Neural cell (in vitro differentiated cells): ENCODE data around the gene AANAT. TPM values are rescaled to one million over a fixed set of nuclear protein-coding genes. Genes with fewer than 3 reads are reported as not detected.
A peak's percentile ranks its signal among the peaks of the same experiment; 100 is the strongest.

Source experiments
- H2AFZ ChIP-seq: fragments of 200-600, 300-800 bp; sonication (generic), shearing (Covaris generic); 2 replicates; pipeline ENCODE4 v1.6.0; 2014; ENCODE audit warnings: low read depth, mild to moderate bottlenecking, antibody characterized with exemption, low read length, moderate library complexity
- H3F3A ChIP-seq: fragments of 200-600 bp; shearing (Covaris generic); 2 replicates; pipeline ENCODE4 v1.6.1; 2016; ENCODE audit warnings: mild to moderate bottlenecking, moderate library complexity, mixed read lengths, antibody characterized with exemption, low read length; ENCODE audit not compliant: insufficient read depth, poor library complexity, severe bottlenecking
- H3K27ac ChIP-seq: fragments of 200-600, 300-800 bp; sonication (generic), shearing (Covaris generic); 2 replicates; pipeline ENCODE4 v1.5.1; 2014; ENCODE audit warnings: mild to moderate bottlenecking, low read length, moderate library complexity
- H3K27me3 ChIP-seq: fragments of 300-800, 200-600 bp; sonication (generic), shearing (Covaris generic); 2 replicates; pipeline ENCODE4 v1.6.0; 2014; ENCODE audit warnings: mild to moderate bottlenecking, low read depth, low read length, moderate library complexity; ENCODE audit not compliant: insufficient read depth
- H3K36me3 ChIP-seq: fragments of 300-800, 200-600 bp; sonication (generic), shearing (Covaris generic); 2 replicates; pipeline ENCODE4 v1.5.1; 2014; ENCODE audit warnings: mild to moderate bottlenecking, antibody characterized with exemption, low read length, moderate library complexity; ENCODE audit not compliant: insufficient read depth
- H3K4me2 ChIP-seq: fragments of 300-800, 200-600 bp; sonication (generic), shearing (Covaris generic); 2 replicates; pipeline ENCODE4 v1.6.0; 2014; ENCODE audit warnings: mild to moderate bottlenecking, low read length
- H3K4me3 ChIP-seq: fragments of 300-800, 200-600 bp; sonication (generic), shearing (Covaris generic); 2 replicates; pipeline ENCODE4 v1.5.1; 2014; ENCODE audit warnings: mild to moderate bottlenecking, low read length, moderate library complexity
- H3K79me2 ChIP-seq: fragments of 200-600 bp; shearing (Covaris generic); replicated peaks from 2 replicates; pipeline ENCODE4 v1.6.0; 2014; ENCODE audit warnings: mild to moderate bottlenecking, low read length, moderate library complexity; ENCODE audit not compliant: insufficient read depth
- H3K9ac ChIP-seq: fragments of 300-800, 200-600 bp; sonication (generic), shearing (Covaris generic); 2 replicates; pipeline ENCODE4 v1.6.1; 2016; ENCODE audit warnings: mild to moderate bottlenecking, low read length, mixed read lengths
- H3K9me2 ChIP-seq: fragments of 200-600 bp; shearing (Covaris generic); 2 replicates; pipeline ENCODE4 v1.6.1; 2016; ENCODE audit warnings: mild to moderate bottlenecking, low read length, mixed read lengths; ENCODE audit not compliant: insufficient read depth
- H3K9me3 ChIP-seq: fragments of 200-600, 300-800 bp; sonication (generic), shearing (Covaris generic); 2 replicates; pipeline ENCODE4 v1.6.1; 2016; ENCODE audit warnings: mild to moderate bottlenecking, mixed run types, low read length, moderate library complexity, mixed read lengths
- H4K20me1 ChIP-seq: fragments of 200-600 bp; shearing (Covaris generic); 2 replicates; pipeline ENCODE4 v1.6.1; 2016; ENCODE audit warnings: mild to moderate bottlenecking, mixed run types; ENCODE audit not compliant: insufficient read depth
- EP300 ChIP-seq: fragments of 450-650 bp; conservative IDR thresholded peaks from 2 replicates; pipeline ENCODE4 v1.6.1; 2014; ENCODE audit warnings: antibody characterized with exemption, mild to moderate bottlenecking, moderate library complexity; ENCODE audit not compliant: poor library complexity, severe bottlenecking
- EZH2 ChIP-seq: fragments of 200-600, 300-800 bp; shearing (Covaris generic), sonication (generic); IDR thresholded peaks from 2 replicates; pipeline ENCODE4 v1.6.1; 2014; ENCODE audit warnings: antibody characterized with exemption, low read length, borderline replicate concordance, mild to moderate bottlenecking; ENCODE audit not compliant: insufficient read depth, poor library complexity, severe bottlenecking
- MXI1 ChIP-seq: fragments of 450-650 bp; conservative IDR thresholded peaks from 2 replicates; pipeline ENCODE4 v1.6.1; 2014; ENCODE audit warnings: antibody characterized with exemption, mild to moderate bottlenecking; ENCODE audit not compliant: poor library complexity, severe bottlenecking
- POLR2AphosphoS5 ChIP-seq: IDR thresholded peaks from 2 replicates; pipeline ENCODE4 v1.6.1; 2012
- RAD21 ChIP-seq: fragments of 450-650 bp; conservative IDR thresholded peaks from 2 replicates; pipeline ENCODE4 v1.6.1; 2014; ENCODE audit warnings: antibody characterized with exemption, mild to moderate bottlenecking, moderate library complexity
- SMC3 ChIP-seq: fragments of 450-650 bp; conservative IDR thresholded peaks from 2 replicates; pipeline ENCODE4 v1.6.1; 2014; ENCODE audit warnings: antibody characterized with exemption, mild to moderate bottlenecking, moderate library complexity; ENCODE audit not compliant: poor library complexity
- TAF1 ChIP-seq: IDR thresholded peaks from 2 replicates; pipeline ENCODE4 v1.6.1; 2012; ENCODE audit warnings: low read depth
- polyA plus RNA-seq: library from polyadenylated mRNA; depleted of rRNA; stranded (reverse); fragments of >200 nt; gene quantifications from 2 replicates; pipeline ENCODE4 v1.2.3, GENCODE V29; 2014
- TF ChIP-seq, protein P1 (sequence below): fragments of 450-650 bp; IDR thresholded peaks from 2 replicates; pipeline ENCODE4 v1.5.1; 2014; ENCODE audit warnings: antibody characterized with exemption, mild to moderate bottlenecking, moderate library complexity; ENCODE audit not compliant: poor library complexity, severe bottlenecking
- TF ChIP-seq, protein P2 (sequence below): IDR thresholded peaks from 2 replicates; pipeline ENCODE4 v1.6.1; 2012; ENCODE audit warnings: borderline replicate concordance

Gene AANAT
- polyA plus RNA-seq, 1 donor from 2014 or later: not detected

DNA sequence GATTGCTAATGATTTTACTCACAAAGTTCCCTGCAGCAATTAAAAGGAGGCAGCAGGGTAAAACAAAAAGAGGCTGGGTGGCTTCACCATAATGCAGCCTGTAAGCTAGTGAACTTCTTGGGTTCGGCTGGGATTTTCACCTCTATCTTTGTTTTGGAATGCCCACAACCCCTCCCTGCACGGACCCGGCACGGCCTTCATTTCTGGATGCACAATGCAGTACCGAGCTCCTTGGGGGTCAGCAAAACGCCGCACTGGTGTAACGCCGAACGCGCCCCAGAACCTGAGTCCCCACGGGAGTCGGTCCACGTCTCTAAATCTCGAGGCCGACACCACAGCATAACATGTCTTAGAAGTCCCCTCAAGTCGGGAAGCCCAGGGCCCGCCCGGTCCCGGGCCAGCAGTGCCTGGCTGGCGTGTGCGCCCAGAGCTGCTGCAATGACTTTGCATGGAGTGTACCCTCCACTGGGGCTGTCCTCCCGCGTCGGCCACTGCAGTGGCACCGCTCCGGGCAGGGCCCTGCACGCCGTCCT is 15.2 kb upstream of the AANAT start:
- H3K9me3 ChIP-seq: no peaks in the 10 kb centered on the region
- no peak overlapping the region for H2AFZ ChIP-seq
- no peaks in the 10 kb centered on the region for H3K27me3 ChIP-seq
- H4K20me1 ChIP-seq: peaks cover 6% of the 10 kb centered on the region
- TF ChIP-seq POLR2AphosphoS5 (no peak), EP300 (no peak), RAD21 (no peak), SMC3 (no peak)
- TF ChIP-seq, protein P1, sequence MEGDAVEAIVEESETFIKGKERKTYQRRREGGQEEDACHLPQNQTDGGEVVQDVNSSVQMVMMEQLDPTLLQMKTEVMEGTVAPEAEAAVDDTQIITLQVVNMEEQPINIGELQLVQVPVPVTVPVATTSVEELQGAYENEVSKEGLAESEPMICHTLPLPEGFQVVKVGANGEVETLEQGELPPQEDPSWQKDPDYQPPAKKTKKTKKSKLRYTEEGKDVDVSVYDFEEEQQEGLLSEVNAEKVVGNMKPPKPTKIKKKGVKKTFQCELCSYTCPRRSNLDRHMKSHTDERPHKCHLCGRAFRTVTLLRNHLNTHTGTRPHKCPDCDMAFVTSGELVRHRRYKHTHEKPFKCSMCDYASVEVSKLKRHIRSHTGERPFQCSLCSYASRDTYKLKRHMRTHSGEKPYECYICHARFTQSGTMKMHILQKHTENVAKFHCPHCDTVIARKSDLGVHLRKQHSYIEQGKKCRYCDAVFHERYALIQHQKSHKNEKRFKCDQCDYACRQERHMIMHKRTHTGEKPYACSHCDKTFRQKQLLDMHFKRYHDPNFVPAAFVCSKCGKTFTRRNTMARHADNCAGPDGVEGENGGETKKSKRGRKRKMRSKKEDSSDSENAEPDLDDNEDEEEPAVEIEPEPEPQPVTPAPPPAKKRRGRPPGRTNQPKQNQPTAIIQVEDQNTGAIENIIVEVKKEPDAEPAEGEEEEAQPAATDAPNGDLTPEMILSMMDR: no peak
- TF ChIP-seq, protein P2, sequence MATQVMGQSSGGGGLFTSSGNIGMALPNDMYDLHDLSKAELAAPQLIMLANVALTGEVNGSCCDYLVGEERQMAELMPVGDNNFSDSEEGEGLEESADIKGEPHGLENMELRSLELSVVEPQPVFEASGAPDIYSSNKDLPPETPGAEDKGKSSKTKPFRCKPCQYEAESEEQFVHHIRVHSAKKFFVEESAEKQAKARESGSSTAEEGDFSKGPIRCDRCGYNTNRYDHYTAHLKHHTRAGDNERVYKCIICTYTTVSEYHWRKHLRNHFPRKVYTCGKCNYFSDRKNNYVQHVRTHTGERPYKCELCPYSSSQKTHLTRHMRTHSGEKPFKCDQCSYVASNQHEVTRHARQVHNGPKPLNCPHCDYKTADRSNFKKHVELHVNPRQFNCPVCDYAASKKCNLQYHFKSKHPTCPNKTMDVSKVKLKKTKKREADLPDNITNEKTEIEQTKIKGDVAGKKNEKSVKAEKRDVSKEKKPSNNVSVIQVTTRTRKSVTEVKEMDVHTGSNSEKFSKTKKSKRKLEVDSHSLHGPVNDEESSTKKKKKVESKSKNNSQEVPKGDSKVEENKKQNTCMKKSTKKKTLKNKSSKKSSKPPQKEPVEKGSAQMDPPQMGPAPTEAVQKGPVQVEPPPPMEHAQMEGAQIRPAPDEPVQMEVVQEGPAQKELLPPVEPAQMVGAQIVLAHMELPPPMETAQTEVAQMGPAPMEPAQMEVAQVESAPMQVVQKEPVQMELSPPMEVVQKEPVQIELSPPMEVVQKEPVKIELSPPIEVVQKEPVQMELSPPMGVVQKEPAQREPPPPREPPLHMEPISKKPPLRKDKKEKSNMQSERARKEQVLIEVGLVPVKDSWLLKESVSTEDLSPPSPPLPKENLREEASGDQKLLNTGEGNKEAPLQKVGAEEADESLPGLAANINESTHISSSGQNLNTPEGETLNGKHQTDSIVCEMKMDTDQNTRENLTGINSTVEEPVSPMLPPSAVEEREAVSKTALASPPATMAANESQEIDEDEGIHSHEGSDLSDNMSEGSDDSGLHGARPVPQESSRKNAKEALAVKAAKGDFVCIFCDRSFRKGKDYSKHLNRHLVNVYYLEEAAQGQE: no peak
- H3K36me3 ChIP-seq: no peaks in the 10 kb centered on the region
- H3F3A ChIP-seq: no peaks in the 10 kb centered on the region
- no peaks in the 10 kb centered on the region for H3K9me2 ChIP-seq
- H3K27ac ChIP-seq: peak overlapping the region; percentile 80
- H3K4me3 ChIP-seq: peak overlapping the region; percentile 90
- H3K79me2 ChIP-seq: peaks cover 52% of the 10 kb centered on the region
- H3K9ac ChIP-seq: peak overlapping the region; percentile 91
- peak overlapping the region; percentile 93 for H3K4me2 ChIP-seq

DNA sequence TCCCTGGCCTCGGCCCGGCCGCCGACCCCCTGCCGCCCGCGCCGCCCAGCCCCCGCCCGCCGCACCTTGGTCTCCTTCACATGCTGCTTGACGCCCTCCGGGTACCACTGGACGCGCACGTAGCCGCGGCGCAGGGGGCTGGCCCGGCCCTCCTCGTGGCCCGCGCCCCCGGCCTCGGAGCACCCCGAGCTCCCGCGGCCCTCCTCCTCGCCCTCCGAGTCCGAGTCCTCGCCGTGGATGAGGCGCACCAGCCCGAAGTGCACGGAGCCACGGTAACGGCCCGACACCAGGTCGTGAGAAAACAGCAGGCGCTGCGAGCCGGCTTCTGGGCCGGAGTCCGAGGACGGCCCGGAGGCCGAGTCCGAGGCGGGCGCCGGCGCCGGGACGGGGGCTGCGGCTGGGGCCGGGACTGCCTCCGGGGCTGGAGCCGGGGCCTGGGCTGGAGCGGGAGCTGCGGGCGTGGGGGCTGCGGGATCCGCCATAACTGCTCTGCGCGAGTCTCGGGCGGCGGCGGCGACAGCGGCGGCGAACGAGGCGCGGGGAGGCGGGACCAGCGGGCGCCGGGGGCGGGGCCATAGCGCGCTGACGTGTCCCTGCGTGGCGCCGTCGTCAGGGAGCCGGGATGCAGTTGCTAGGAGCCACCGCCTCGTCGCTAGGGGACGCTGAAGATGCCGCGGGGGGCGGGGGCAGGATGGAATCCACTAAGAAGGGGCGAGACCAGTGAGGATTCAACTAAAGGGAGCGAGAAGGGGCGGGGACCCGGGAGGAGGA is 14.6 kb upstream of the AANAT start, which contains the start of gene UBE2O:
TSS of gene UBE2O (minus strand) at position 493 of the 771 bp plus-strand sequence. CDS start at position 482, 11 bp downstream.
- Histone ChIP-seq H4K20me1 (peaks cover 3% of the 10 kb centered on the region), H3F3A (no peaks in the 10 kb centered on the region), H3K9me3 (no peaks in the 10 kb centered on the region), H2AFZ (peak within 1 kb of the TSS; percentile 27), H3K36me3 (no peaks in the 10 kb centered on the region), H3K9ac (peak within 1 kb of the TSS; percentile 91), H3K27ac (peak within 1 kb of the TSS; percentile 80), H3K27me3 (no peaks in the 10 kb centered on the region), H3K4me2 (peak within 1 kb of the TSS; percentile 93), H3K9me2 (no peaks in the 10 kb centered on the region), H3K4me3 (peak within 1 kb of the TSS; percentile 90), H3K79me2 (peaks cover 45% of the 10 kb centered on the region)
- no peak for TF ChIP-seq EZH2
- peak; percentile 40 for TF ChIP-seq RAD21
- TF ChIP-seq, protein P1: peak; percentile 95
- TF ChIP-seq POLR2AphosphoS5: peak; percentile 93
- peak; percentile 73 for TF ChIP-seq EP300
- peak; percentile 87 for TF ChIP-seq MXI1
- TF ChIP-seq, protein P2: peak; percentile 73
- peak; percentile 90 for TF ChIP-seq TAF1
- TF ChIP-seq SMC3: peak; percentile 43
